ENCODE data around the gene PCNT. TPM values are rescaled to one million over a fixed set of nuclear protein-coding genes. Genes with fewer than 3 reads are reported as not detected.
A peak's percentile ranks its signal among the peaks of the same experiment; 100 is the strongest.

PCNT gene
- total RNA-seq, 1 experiment from 2014 or later = 39.6 TPM

DNA sequence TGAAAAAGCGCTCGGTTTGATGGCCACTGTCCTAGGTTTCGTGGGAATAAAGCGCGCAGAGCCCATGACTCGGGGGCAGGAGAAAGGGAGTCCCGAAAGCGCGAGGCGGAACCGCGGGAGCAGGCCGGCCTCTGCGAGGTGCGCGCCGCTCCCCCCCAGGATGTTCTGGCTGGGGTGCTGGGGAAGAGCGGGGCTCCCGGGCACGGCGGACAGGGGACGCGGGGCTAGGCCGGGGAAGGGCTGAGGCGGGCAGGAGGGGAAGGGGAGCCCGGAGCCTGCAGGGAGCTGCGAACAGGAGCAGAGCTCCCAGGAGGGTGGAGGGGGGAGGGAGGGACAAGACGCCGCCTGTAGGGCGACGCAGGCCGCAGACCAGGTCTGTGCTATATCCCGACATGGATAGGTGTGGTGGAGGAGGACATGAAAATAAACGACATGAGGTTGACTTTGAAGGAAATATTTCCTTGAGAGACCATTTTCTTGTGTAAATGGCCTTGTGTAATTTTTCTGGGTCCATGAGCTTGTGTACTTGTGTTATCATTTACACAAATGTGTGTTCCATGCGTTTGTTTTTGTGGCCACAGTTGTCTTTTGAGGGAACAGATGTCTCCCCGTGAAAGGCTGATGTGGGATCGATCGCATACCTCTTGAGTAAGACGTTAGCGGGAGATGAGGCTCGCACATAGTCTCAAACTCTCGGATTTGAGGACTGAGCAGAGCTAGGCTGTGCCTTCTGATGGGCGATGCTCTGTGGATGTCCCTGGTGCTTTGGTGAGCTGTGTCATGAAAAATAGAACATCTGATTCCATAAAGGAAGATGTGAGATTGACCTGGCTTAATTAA lies 1.3 kb downstream of the PCNT start:
- Histone ChIP-seq H4K20me1 (ENCODE audit: control insufficient read depth, insufficient read depth, insufficient read length) (no peaks in the 10 kb centered on the region), H2BK5ac (ENCODE audit: insufficient read length, low read length) (no peak overlapping the region), H3K18ac (ENCODE audit: insufficient read length, low read depth, low read length) (no peak overlapping the region), H3K4me1 (ENCODE audit: insufficient read depth, low read length) (peaks cover 7% of the 10 kb centered on the region; the same call in 1 of the 2 replicates), H3K23me2 (ENCODE audit: insufficient read length, low read depth, low read length, poor library complexity, severe bottlenecking) (peaks cover 17% of the 10 kb centered on the region), H2AK5ac (ENCODE audit: insufficient read length, low read length) (no peak overlapping the region), H2BK120ac (ENCODE audit: low read depth, low read length, poor library complexity, severe bottlenecking) (no peak overlapping the region), H3K4ac (ENCODE audit: low read depth, low read length) (no peak overlapping the region), H3K9ac (ENCODE audit: extremely low read depth, insufficient read length, low read length) (peak overlapping the region; percentile 55), H4K5ac (ENCODE audit: insufficient read length, low read depth, low read length) (no peak overlapping the region), H3K23ac (ENCODE audit: insufficient read length, low read depth, low read length) (no peak overlapping the region), H3K79me1 (ENCODE audit: insufficient read depth, low read depth, low read length, poor library complexity, severe bottlenecking) (peaks cover 2% of the 10 kb centered on the region), H3T11ph (ENCODE audit: low read length) (no peak overlapping the region), H2AFZ (ENCODE audit: low read length) (no peak overlapping the region), H3K79me2 (ENCODE audit: insufficient read depth, low read length) (peaks cover 15% of the 10 kb centered on the region; the same call in 1 of the 2 replicates), H2BK12ac (ENCODE audit: insufficient read length, low read depth, low read length) (no peak overlapping the region), H2BK20ac (ENCODE audit: low read depth, low read length, poor library complexity, severe bottlenecking) (no peak overlapping the region), H2BK15ac (ENCODE audit: low read depth, low read length) (no peak overlapping the region), H3K14ac (ENCODE audit: insufficient read depth, low read length) (0 out of 2 replicates have a peak overlapping the region, but pooled peaks have one; percentile 6), H3K27me3 (ENCODE audit: insufficient read depth, low read length) (no peaks in the 10 kb centered on the region), H3K27ac (ENCODE audit: insufficient read length, low read depth, low read length) (no peak overlapping the region), H4K8ac (replicated peaks; ENCODE audit: insufficient read length, low read depth, low read length) (no peak overlapping the region), H3K56ac (ENCODE audit: insufficient read length, low read depth, low read length) (no peak overlapping the region), H4K91ac (ENCODE audit: insufficient read length, low read depth, low read length) (no peak overlapping the region), H3K4me2 (ENCODE audit: insufficient read depth, insufficient read length, low read length) (peak overlapping the region; percentile 64), H3K9me3 (ENCODE audit: control insufficient read depth, low read depth, low read length) (no peaks in the 10 kb centered on the region)
- peaks cover 36 to 59% (median 53%) of the 10 kb centered on the region in 3 experiments for H3K36me3 Mint-ChIP-seq (ENCODE audit: insufficient read depth in 1 of 3, low read depth in 3 of 3)
- peak overlapping the region; percentile 17 to 62 (median 44); a peak in 4 of 7 replicates for H3K27ac Mint-ChIP-seq
- no peaks in the 10 kb centered on the region for H3K27me3 Mint-ChIP-seq (ENCODE audit: low read depth)
- peak; percentile 75 for DNase-seq
- peak overlapping the region; percentile 90 to 94 for H3K4me3 Mint-ChIP-seq
- TF ChIP-seq, protein P1, sequence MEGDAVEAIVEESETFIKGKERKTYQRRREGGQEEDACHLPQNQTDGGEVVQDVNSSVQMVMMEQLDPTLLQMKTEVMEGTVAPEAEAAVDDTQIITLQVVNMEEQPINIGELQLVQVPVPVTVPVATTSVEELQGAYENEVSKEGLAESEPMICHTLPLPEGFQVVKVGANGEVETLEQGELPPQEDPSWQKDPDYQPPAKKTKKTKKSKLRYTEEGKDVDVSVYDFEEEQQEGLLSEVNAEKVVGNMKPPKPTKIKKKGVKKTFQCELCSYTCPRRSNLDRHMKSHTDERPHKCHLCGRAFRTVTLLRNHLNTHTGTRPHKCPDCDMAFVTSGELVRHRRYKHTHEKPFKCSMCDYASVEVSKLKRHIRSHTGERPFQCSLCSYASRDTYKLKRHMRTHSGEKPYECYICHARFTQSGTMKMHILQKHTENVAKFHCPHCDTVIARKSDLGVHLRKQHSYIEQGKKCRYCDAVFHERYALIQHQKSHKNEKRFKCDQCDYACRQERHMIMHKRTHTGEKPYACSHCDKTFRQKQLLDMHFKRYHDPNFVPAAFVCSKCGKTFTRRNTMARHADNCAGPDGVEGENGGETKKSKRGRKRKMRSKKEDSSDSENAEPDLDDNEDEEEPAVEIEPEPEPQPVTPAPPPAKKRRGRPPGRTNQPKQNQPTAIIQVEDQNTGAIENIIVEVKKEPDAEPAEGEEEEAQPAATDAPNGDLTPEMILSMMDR (conservative IDR thresholded peaks at IDR 0.05) = peak; percentile 46; the same call in 2 of the 3 replicates
- WGBS (ENCODE audit: extremely low coverage, insufficient read length, low lambda C conversion rate) = no CpG with 5 or more reads among the region's 43 CpGs
- peaks cover 29 to 33% of the 10 kb centered on the region in 2 experiments for H3K4me1 Mint-ChIP-seq
- H3K9me3 Mint-ChIP-seq = no peaks in the 10 kb centered on the region

Data from H9 (cell line).